HG02588 (cell line): Measurements from ENCODE around the gene FAM78A.

Experiments used
- ATAC-seq: cut with Tn5 transposase; IDR thresholded peaks from one replicate; pipeline ENCODE4 v1.9.1; 2021; ENCODE audit warnings: mild to moderate bottlenecking, moderate library complexity; ENCODE audit not compliant: unreplicated experiment

Gene FAM78A

GRCh38 chr9:131240047-131240921 lies 36.0 kb downstream of the FAM78A start:
- no peak for ATAC-seq

- ATAC-seq, result no peak
These were observed 36.9 kb downstream of the FAM78A start for GRCh38 chr9:131239161-131239975.

- no peak for ATAC-seq
These were observed 37.8 kb downstream of the FAM78A start for GRCh38 chr9:131238402-131239021.

GRCh38 chr9:131237931-131238401 lies 38.3 kb downstream of the FAM78A start:
- ATAC-seq, result peak; percentile 82

GRCh38 chr9:131237291-131237690 lies 39.0 kb downstream of the FAM78A start:
- ATAC-seq, result no peak

GRCh38 chr9:131236761-131237160 lies 39.5 kb downstream of the FAM78A start:
- no peak for ATAC-seq

- ATAC-seq, result no peak
These were observed 40.1 kb downstream of the FAM78A start for GRCh38 chr9:131236161-131236560.

GRCh38 chr9:131235480-131235851 lies 40.8 kb downstream of the FAM78A start:
- ATAC-seq, result no peak

- ATAC-seq, result no peak
These were observed 41.4 kb downstream of the FAM78A start for GRCh38 chr9:131234799-131235479.

GRCh38 chr9:131233995-131234394 lies 42.3 kb downstream of the FAM78A start:
- no peak for ATAC-seq

- ATAC-seq, result no peak
These were observed 42.8 kb downstream of the FAM78A start for GRCh38 chr9:131233556-131233955.

GRCh38 chr9:131228988-131229387 lies 47.3 kb downstream of the FAM78A start:
- no peak for ATAC-seq

GRCh38 chr9:131227959-131228460 lies 48.3 kb downstream of the FAM78A start:
- no peak for ATAC-seq

- ATAC-seq, result no peak
These were observed 49.0 kb downstream of the FAM78A start for GRCh38 chr9:131227112-131227958.

- no peak for ATAC-seq
These were observed 50.1 kb downstream of the FAM78A start for GRCh38 chr9:131226226-131226625.

GRCh38 chr9:131222460-131222859 lies 53.9 kb downstream of the FAM78A start:
- no peak for ATAC-seq

- no peak for ATAC-seq
These were observed 55.8 kb downstream of the FAM78A start for GRCh38 chr9:131220485-131220884.

GRCh38 chr9:131218370-131218769 lies 57.9 kb downstream of the FAM78A start:
- no peak for ATAC-seq

- ATAC-seq, result no peak
These were observed 58.8 kb downstream of the FAM78A start for GRCh38 chr9:131217331-131218031.
